ENCODE results near the gene ZNF536.
"Not testable (repeated sequence)": the region's sequence is repeated elsewhere in the genome, so short reads cannot be mapped to it uniquely, and the experiment has no call there.

Gene ZNF536

DNA sequence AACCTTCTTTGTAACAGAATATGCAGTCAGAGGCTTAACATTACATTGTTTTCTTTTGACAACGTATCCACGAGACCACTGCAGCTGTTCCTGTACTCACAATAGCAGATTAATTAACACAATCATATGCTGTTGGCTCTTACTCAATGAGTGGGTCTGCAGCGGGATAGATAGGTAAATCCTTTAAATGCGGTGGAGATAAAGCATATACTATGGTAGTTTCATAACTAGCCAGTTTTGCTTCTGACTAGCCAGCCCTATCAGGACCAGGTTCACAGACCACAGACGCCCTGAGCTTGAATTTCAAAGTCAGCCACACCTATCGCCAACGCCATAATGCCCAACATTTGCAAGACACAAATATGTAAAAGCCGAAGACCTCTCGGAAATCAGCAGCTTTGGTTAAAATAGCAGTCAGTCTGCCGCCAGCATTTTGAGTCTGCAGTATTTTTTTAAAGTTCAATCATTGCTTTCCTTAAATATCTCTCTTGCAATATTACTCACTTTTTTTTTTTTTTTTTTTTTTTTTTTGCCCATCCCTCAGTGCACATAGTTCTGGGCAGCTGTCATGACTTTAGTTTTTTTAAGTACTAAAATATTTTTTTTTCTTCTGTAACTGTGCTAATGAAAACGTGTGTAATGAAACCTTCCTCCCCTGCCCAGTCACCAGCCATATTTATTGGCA lies 120.5 kb downstream of the ZNF536 start:
- Histone ChIP-seq H3K9me3 (ENCODE audit: control insufficient read depth, low read length) (no peaks in the 10 kb centered on the region), H3K27ac (ENCODE audit: insufficient read depth, low read length, poor library complexity, severe bottlenecking) (no peak overlapping the region), H3K36me3 (ENCODE audit: control insufficient read depth, insufficient read depth, low read length) (no peaks in the 10 kb centered on the region), H3K4me1 (ENCODE audit: control insufficient read depth, insufficient read depth, low read length, poor library complexity, severe bottlenecking) (no peaks in the 10 kb centered on the region), H3K27me3 (replicated peaks; ENCODE audit: control insufficient read depth, insufficient read depth, low read length, poor library complexity, severe bottlenecking) (no peaks in the 10 kb centered on the region), H3K4me3 (ENCODE audit: insufficient read depth, low read depth, low read length, poor library complexity, severe bottlenecking) (no peak overlapping the region)
- no peak for DNase-seq

DNA sequence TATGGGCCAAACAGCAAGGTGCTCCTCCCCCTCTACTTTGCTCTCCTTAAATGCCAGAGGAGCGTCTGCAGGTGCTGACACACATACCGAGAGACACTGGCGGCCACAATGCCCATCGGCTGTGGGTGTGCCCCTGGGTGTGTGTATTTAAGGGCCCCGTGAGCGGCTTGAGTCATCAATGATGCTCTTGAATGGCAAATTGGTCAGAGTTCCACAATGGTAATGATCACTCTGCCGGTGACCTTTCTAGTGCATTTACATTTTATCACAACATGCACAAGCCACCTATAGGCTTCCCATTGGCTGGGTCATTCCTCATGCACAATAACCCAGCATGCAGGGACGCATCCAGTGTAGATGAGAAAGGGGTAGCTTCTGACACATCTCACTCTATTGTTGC lies 124.8 kb downstream of the ZNF536 start:
- H3K4me1 ChIP-seq (ENCODE audit: control insufficient read depth, insufficient read depth, low read length, poor library complexity, severe bottlenecking), result no peaks in the 10 kb centered on the region
- no peak overlapping the region for H3K27ac ChIP-seq (ENCODE audit: insufficient read depth, low read length, poor library complexity, severe bottlenecking)
- no peak overlapping the region for H3K4me3 ChIP-seq (ENCODE audit: insufficient read depth, low read depth, low read length, poor library complexity, severe bottlenecking)
- no peaks in the 10 kb centered on the region for H3K27me3 ChIP-seq (replicated peaks; ENCODE audit: control insufficient read depth, insufficient read depth, low read length, poor library complexity, severe bottlenecking)
- no peak for DNase-seq
- H3K9me3 ChIP-seq (ENCODE audit: control insufficient read depth, low read length), result no peaks in the 10 kb centered on the region
- no peaks in the 10 kb centered on the region for H3K36me3 ChIP-seq (ENCODE audit: control insufficient read depth, insufficient read depth, low read length)

DNA sequence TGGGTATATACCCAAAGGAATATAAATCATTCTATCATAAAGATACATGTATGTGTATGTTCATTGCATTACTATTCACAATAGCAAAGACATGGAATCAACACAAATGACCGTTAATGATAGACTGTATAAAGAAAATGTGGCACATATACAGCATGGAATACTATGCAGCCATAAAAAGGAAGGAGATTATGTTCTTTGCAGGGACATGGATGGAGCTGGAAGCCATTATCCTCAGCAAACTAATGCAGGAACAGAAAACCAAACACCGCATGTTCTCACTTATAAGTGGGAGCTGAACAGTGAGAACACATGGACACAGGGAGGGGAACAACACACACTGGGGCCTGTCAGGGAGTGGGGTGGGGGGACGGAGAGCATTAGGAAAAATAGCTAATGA lies 125.9 kb downstream of the ZNF536 start:
- H3K36me3 ChIP-seq (ENCODE audit: control insufficient read depth, insufficient read depth, low read length); H3K4me1 ChIP-seq (ENCODE audit: control insufficient read depth, insufficient read depth, low read length, poor library complexity, severe bottlenecking); H3K9me3 ChIP-seq (ENCODE audit: control insufficient read depth, low read length); DNase-seq; H3K4me3 ChIP-seq (ENCODE audit: insufficient read depth, low read depth, low read length, poor library complexity, severe bottlenecking); H3K27me3 ChIP-seq (replicated peaks; ENCODE audit: control insufficient read depth, insufficient read depth, low read length, poor library complexity, severe bottlenecking); H3K27ac ChIP-seq (ENCODE audit: insufficient read depth, low read length, poor library complexity, severe bottlenecking): not testable (repeated sequence)

DNA sequence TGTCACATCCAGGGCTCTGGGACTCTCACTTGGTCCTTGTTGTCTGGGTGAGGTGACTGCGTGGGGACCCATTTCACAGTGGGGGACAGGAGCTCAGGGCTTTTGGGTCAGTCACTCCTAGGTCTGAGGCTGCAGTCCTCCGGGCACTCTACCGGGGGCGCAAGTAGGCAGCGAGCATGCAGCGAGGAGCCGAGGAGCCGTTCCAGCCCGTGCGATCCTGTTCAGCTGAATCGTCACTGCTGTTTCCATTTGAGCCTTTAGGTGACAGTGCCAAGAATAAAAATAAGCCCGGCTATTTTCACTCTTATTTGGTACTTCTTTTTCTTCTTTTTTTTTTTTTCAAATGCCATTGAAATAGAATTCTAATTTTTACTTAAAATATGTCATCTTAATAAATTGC lies 126.5 kb downstream of the ZNF536 start:
- no peaks in the 10 kb centered on the region for H3K27me3 ChIP-seq (replicated peaks; ENCODE audit: control insufficient read depth, insufficient read depth, low read length, poor library complexity, severe bottlenecking)
- no peak for DNase-seq

DNA sequence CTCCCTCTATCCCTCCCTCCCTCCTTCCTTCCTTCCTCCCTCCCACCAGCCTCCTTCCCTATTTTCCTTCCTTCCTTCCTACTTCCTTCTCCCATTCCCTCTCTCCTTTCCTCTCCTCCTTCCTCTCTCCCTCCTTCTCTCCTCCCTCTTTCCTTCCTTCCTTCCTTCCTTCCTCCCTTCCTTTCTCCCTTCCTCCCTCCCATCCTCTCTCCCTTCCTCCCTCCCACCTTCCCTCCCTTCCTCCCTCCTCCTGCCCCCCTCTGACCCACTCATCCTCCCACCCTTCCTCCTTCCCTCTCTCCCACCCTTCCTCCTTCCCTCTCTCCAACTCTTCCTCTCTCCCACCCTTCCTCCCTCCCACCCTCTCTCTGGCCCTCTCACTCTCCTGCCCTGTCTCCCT lies 132.1 kb downstream of the ZNF536 start:
- no peak overlapping the region for H3K27ac ChIP-seq (ENCODE audit: insufficient read depth, low read length, poor library complexity, severe bottlenecking)
- H3K4me1 ChIP-seq (ENCODE audit: control insufficient read depth, insufficient read depth, low read length, poor library complexity, severe bottlenecking), result no peaks in the 10 kb centered on the region
- H3K36me3 ChIP-seq (ENCODE audit: control insufficient read depth, insufficient read depth, low read length), result no peaks in the 10 kb centered on the region
- no peak overlapping the region for H3K4me3 ChIP-seq (ENCODE audit: insufficient read depth, low read depth, low read length, poor library complexity, severe bottlenecking)
- no peaks in the 10 kb centered on the region for H3K27me3 ChIP-seq (replicated peaks; ENCODE audit: control insufficient read depth, insufficient read depth, low read length, poor library complexity, severe bottlenecking)
- DNase-seq, result no peak
- no peaks in the 10 kb centered on the region for H3K9me3 ChIP-seq (ENCODE audit: control insufficient read depth, low read length)

More for the DNA sequence above, 126.5 kb downstream of the ZNF536 start:
- no peaks in the 10 kb centered on the region for H3K4me1 ChIP-seq (ENCODE audit: control insufficient read depth, insufficient read depth, low read length, poor library complexity, severe bottlenecking)
- H3K27ac ChIP-seq (ENCODE audit: insufficient read depth, low read length, poor library complexity, severe bottlenecking), result no peak overlapping the region
- H3K36me3 ChIP-seq (ENCODE audit: control insufficient read depth, insufficient read depth, low read length), result no peaks in the 10 kb centered on the region
- H3K4me3 ChIP-seq (ENCODE audit: insufficient read depth, low read depth, low read length, poor library complexity, severe bottlenecking), result no peak overlapping the region
- no peaks in the 10 kb centered on the region for H3K9me3 ChIP-seq (ENCODE audit: control insufficient read depth, low read length)

DNA sequence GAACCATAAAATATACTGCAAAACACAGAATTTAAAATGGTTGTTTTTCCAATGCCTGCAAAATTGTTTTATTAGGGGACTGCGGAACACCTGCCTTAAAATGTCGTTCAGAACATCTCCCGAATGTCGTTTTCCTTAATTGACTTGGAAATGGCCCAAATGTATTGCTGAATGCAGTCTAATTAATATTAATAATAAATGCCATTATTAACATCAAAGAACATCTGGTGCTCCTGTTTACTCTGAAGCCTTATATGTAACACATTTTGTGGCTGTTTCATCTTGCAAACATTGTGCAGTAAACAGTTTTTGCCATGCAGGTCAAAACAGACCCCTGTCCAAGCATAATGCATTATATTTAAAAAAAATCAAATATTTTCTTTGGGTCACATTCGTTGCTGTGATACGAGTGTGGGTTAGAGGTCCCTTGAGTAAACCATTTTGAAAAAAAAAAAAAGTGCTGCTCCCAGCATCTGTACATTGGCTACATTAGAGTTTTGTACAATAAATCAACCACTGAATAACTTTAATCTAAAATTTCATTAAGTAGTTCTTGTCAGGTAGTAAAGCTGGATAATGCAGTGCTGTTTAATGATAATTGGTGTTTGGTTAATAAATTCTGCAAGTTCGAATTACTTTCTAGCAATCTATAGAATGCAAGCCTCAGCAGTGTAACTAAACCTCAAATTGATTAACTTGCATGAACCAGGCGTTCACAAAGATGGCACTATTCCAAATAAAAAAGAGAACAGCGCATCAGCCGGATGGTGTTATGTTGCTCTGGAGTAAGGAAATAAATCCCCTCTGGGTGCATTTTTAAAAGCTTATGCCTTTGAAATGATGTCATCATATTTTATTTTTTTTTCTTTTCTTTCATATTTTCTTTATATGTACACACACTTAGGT lies 140.2 kb downstream of the ZNF536 start:
- Histone ChIP-seq H3K4me3 (ENCODE audit: insufficient read depth, low read depth, low read length, poor library complexity, severe bottlenecking) (no peak overlapping the region), H3K9me3 (ENCODE audit: control insufficient read depth, low read length) (no peaks in the 10 kb centered on the region), H3K4me1 (ENCODE audit: control insufficient read depth, insufficient read depth, low read length, poor library complexity, severe bottlenecking) (no peaks in the 10 kb centered on the region), H3K27me3 (replicated peaks; ENCODE audit: control insufficient read depth, insufficient read depth, low read length, poor library complexity, severe bottlenecking) (no peaks in the 10 kb centered on the region), H3K36me3 (ENCODE audit: control insufficient read depth, insufficient read depth, low read length) (no peaks in the 10 kb centered on the region), H3K27ac (ENCODE audit: insufficient read depth, low read length, poor library complexity, severe bottlenecking) (no peak overlapping the region)
- no peak for DNase-seq

DNA sequence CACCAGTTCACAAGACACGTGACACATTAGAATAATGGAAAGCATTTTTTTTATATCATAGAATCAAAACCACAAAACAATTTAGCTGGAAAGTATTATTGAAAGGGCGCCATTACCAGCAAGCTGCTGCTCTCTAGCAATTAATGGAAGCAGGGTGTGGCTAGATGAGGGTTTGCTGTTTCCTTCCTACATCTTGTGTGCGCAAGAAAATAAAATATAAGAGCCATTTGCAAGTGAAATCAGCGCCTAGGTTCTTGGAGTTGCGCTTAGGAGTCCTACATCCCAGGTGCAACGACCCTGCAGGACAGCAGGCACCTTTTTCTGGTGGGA lies 140.9 kb downstream of the ZNF536 start:
- Histone ChIP-seq H3K27ac (ENCODE audit: insufficient read depth, low read length, poor library complexity, severe bottlenecking) (no peak overlapping the region), H3K27me3 (replicated peaks; ENCODE audit: control insufficient read depth, insufficient read depth, low read length, poor library complexity, severe bottlenecking) (no peaks in the 10 kb centered on the region), H3K4me1 (ENCODE audit: control insufficient read depth, insufficient read depth, low read length, poor library complexity, severe bottlenecking) (no peaks in the 10 kb centered on the region), H3K9me3 (ENCODE audit: control insufficient read depth, low read length) (no peaks in the 10 kb centered on the region), H3K4me3 (ENCODE audit: insufficient read depth, low read depth, low read length, poor library complexity, severe bottlenecking) (no peak overlapping the region), H3K36me3 (ENCODE audit: control insufficient read depth, insufficient read depth, low read length) (no peaks in the 10 kb centered on the region)
- DNase-seq, result no peak

DNA sequence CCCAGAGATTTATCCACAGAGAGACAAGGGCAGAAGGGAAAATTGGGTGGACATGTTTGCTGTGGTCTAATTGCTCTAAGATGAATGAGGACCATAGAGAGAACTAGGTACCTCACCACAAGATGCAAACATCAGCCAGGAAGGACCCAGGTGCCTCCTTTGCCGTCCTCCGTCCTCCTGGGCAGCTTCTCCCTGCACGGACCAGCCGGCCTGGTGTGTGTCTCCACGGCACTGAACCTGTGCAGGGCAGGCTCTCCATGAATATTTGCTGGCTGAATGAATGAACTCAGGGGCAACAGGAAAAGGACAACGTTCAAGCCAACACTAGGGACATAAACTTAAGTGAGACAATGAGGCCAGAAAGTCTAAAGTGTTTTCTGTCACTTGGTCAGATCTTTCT lies 143.9 kb downstream of the ZNF536 start:
- Histone ChIP-seq H3K27ac (ENCODE audit: insufficient read depth, low read length, poor library complexity, severe bottlenecking) (no peak overlapping the region), H3K4me1 (ENCODE audit: control insufficient read depth, insufficient read depth, low read length, poor library complexity, severe bottlenecking) (no peaks in the 10 kb centered on the region)

DNA sequence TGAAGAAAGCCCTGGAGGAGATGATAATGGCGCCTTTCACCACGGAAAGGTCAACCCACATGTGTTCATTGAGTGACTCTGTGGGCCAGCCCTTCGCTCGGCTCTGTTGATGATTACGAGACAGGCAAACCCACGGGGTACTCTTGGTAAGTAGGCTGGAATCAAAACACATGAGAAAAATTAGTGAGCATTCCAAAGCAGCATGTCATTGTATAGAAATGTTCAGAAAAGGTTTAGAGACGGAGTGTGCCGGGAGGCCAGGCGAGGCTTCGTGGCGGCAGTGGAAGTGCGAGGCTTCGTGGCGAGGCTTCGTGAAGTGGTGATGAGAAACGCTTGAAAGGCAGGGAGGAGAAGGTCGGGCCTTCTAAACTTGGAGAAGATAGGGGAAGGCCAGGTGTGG lies 144.3 kb downstream of the ZNF536 start:
- Histone ChIP-seq H3K4me1 (ENCODE audit: control insufficient read depth, insufficient read depth, low read length, poor library complexity, severe bottlenecking) (no peaks in the 10 kb centered on the region), H3K27ac (ENCODE audit: insufficient read depth, low read length, poor library complexity, severe bottlenecking) (no peak overlapping the region), H3K4me3 (ENCODE audit: insufficient read depth, low read depth, low read length, poor library complexity, severe bottlenecking) (no peak overlapping the region), H3K9me3 (ENCODE audit: control insufficient read depth, low read length) (no peaks in the 10 kb centered on the region), H3K36me3 (ENCODE audit: control insufficient read depth, insufficient read depth, low read length) (no peaks in the 10 kb centered on the region), H3K27me3 (replicated peaks; ENCODE audit: control insufficient read depth, insufficient read depth, low read length, poor library complexity, severe bottlenecking) (no peaks in the 10 kb centered on the region)
- DNase-seq, result no peak

More for the DNA sequence above, 143.9 kb downstream of the ZNF536 start:
- Histone ChIP-seq H3K4me3 (ENCODE audit: insufficient read depth, low read depth, low read length, poor library complexity, severe bottlenecking) (no peak overlapping the region), H3K27me3 (replicated peaks; ENCODE audit: control insufficient read depth, insufficient read depth, low read length, poor library complexity, severe bottlenecking) (no peaks in the 10 kb centered on the region), H3K36me3 (ENCODE audit: control insufficient read depth, insufficient read depth, low read length) (no peaks in the 10 kb centered on the region), H3K9me3 (ENCODE audit: control insufficient read depth, low read length) (no peaks in the 10 kb centered on the region)
- DNase-seq, result no peak

DNA sequence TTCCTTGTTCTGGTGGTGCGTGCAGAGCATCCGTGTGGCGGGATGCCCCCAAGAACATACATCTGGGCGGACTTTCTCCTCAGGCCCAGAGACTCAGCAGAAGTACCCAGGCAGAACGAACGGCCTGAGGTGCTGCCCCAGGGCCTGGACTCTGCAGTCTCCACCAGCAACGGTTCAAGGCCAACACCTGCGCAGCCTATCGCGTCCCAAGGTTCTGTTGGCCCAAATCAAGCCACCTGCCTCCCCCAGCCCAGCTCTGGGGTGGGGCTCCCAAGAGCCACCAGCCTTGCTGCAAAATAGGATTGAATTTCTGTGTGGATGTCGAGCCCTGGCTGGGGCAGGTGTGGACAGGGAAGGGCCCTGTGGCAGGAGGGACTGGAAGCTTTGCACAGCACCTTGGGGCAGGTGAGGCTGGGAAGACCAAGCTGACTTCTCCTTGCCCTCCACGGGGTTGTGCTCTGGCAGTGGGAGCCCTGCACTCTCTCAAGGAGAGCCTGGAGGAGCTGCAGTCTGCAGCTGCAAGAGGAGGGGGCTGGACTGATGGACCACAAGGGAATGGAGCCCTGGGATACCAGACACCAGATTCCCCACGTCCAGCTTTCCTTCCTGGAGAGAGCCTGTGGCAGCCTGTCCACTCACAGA lies 146.9 kb downstream of the ZNF536 start:
- no peaks in the 10 kb centered on the region for H3K27me3 ChIP-seq (replicated peaks; ENCODE audit: control insufficient read depth, insufficient read depth, low read length, poor library complexity, severe bottlenecking)
- H3K27ac ChIP-seq (ENCODE audit: insufficient read depth, low read length, poor library complexity, severe bottlenecking), result no peak overlapping the region
- no peaks in the 10 kb centered on the region for H3K9me3 ChIP-seq (ENCODE audit: control insufficient read depth, low read length)
- H3K4me3 ChIP-seq (ENCODE audit: insufficient read depth, low read depth, low read length, poor library complexity, severe bottlenecking), result no peak overlapping the region
- no peaks in the 10 kb centered on the region for H3K4me1 ChIP-seq (ENCODE audit: control insufficient read depth, insufficient read depth, low read length, poor library complexity, severe bottlenecking)
- DNase-seq, result no peak
- H3K36me3 ChIP-seq (ENCODE audit: control insufficient read depth, insufficient read depth, low read length), result no peaks in the 10 kb centered on the region

All from effector memory CD4-positive, alpha-beta T cell (primary cell).